VCaP (cell line): ENCODE data around the gene TNFAIP1.
A peak's percentile ranks its signal among the peaks of the same experiment; 100 is the strongest.

Experiments used
- H3K27ac ChIP-seq: fragments of 450-650 bp; 2 replicates; pipeline ENCODE4 v1.5.1; 2017
- CTCF ChIP-seq: fragments of 450-650 bp; conservative IDR thresholded peaks from 2 replicates; pipeline ENCODE4 v1.5.1; 2017; ENCODE audit warnings: mild to moderate bottlenecking, moderate library complexity

TNFAIP1 gene

GRCh38 chr17:28347261-28347891, 11.8 kb downstream of the TNFAIP1 start:
- peak overlapping the region; percentile 77 for H3K27ac ChIP-seq
- TF ChIP-seq CTCF: peak; percentile 35

- TF ChIP-seq CTCF: no peak
- H3K27ac ChIP-seq: peak overlapping the region; percentile 77
These were observed 13.4 kb downstream of the TNFAIP1 start for GRCh38 chr17:28348979-28349378.

GRCh38 chr17:28350271-28350670, 14.7 kb downstream of the TNFAIP1 start:
- no peak for TF ChIP-seq CTCF
- no peak overlapping the region for H3K27ac ChIP-seq

- 0 out of 2 replicates have a peak, but pooled peaks have one; percentile 9 for TF ChIP-seq CTCF
These were observed 21.7 kb downstream of the TNFAIP1 start, which contains the start of gene POLDIP2 for GRCh38 chr17:28357061-28357900. Gene POLDIP2, minus strand, starts transcription at chr17:28357527. Its CDS starts 79 bp downstream, at chr17:28357448.

GRCh38 chr17:28357901-28358197, 22.3 kb downstream of the TNFAIP1 start:
- TF ChIP-seq CTCF: no peak
- peak overlapping the region; percentile 95 for H3K27ac ChIP-seq

More at GRCh38 chr17:28357061-28357900, 21.7 kb downstream of the TNFAIP1 start, which contains the start of gene POLDIP2:
- H3K27ac ChIP-seq: peak within 1 kb of the TSS; percentile 95

- no peak for TF ChIP-seq CTCF
- H3K27ac ChIP-seq: no peak overlapping the region
These were observed 27.6 kb downstream of the TNFAIP1 start for GRCh38 chr17:28363186-28363585.

GRCh38 chr17:28363776-28364650, 28.5 kb downstream of the TNFAIP1 start:
- TF ChIP-seq CTCF: no peak
- H3K27ac ChIP-seq: no peak overlapping the region
